K562 (cell line): ENCODE results near the gene SLX9. TPM values are rescaled to one million over a fixed set of nuclear protein-coding genes. Genes with fewer than 3 reads are reported as not detected.

Source experiments
- ATAC-seq: fragments of 200-7000 bp; cut with Tn5 transposase; 3 replicates; pipeline ENCODE4 v1.9.1; 2020; ENCODE audit warnings: moderate library complexity
- BruUV-seq: library from RNA; stranded (reverse); fragments of 400-500 nt; replicated peaks from 2 replicates; lab custom pipeline; 2021; lab: Mats Ljungman, UMichigan
- CTCF ChIA-PET: fragments of 300-600 bp; formaldehyde crosslinking; extraction: SDS; loops from one replicate; lab custom pipeline; 2021; ENCODE audit warnings: low intra/inter-chr PET ratio; lab: Yijun Ruan, JAX
- POLR2A ChIA-PET: fragments of 300-600, 350-650 bp; sonication (Branson Sonifier 250); formaldehyde crosslinking; extraction: SDS; loops from one replicate; lab custom pipeline; 2021; ENCODE audit warnings: antibody characterized with exemption, inconsistent platforms; lab: Yijun Ruan, JAX
- DNase-seq, 4 experiments: peaks; one replicate each; pipeline versions ENCODE4 v3.0.0 to v3.0.0-alpha.2; 2011 to 2018; ENCODE audit warnings: low spot score in 3 of 4, mixed read lengths in 3 of 4; ENCODE audit errors: extremely low read depth in 1 of 4
- FAIRE-seq: peaks from 2 replicates; lab custom pipeline; 2011; peaks lifted over from hg19 to GRCh38; lab: Jason Lieb, UNC
- H2AFZ ChIP-seq: 2 replicates; pipeline ENCODE4 v1.6.0; 2011; ENCODE audit warnings: low read depth, low read length, control low read depth, inconsistent platforms
- H3K27ac ChIP-seq: fragments of 200-600 bp; 3 replicates; pipeline ENCODE4 v1.8.0; 2011; ENCODE audit warnings: low read depth, mild to moderate bottlenecking, control low read depth, inconsistent platforms, low read length, moderate library complexity, mixed read lengths; ENCODE audit errors: extremely low read depth
- H3K27me3 ChIP-seq, 2 experiments: fragments of 300-600 bp in 1 of 2; 2 replicates in 1 of 2; 3 replicates in 1 of 2; pipeline versions ENCODE4 v1.6.0 to v1.8.0; 2011; ENCODE audit warnings: inconsistent platforms in 2 of 2, low read length in 2 of 2, mild to moderate bottlenecking in 1 of 2, mixed read lengths in 1 of 2, moderate library complexity in 1 of 2; ENCODE audit not compliant: control insufficient read depth in 2 of 2, insufficient read depth in 2 of 2
- H3K36me3 ChIP-seq: fragments of 300-600 bp; 3 replicates; pipeline ENCODE4 v1.8.0; 2011; ENCODE audit warnings: mild to moderate bottlenecking, low read length, inconsistent platforms; ENCODE audit not compliant: control insufficient read depth, insufficient read depth
- H3K4me1 ChIP-seq, 2 experiments: fragments of 200-600 bp in 1 of 2; replicated peaks in 1 of 2; 2 replicates in 1 of 2; 3 replicates in 1 of 2; pipeline versions ENCODE4 v1.5.1 to v1.8.0; 2011; ENCODE audit warnings: inconsistent platforms in 2 of 2, low read length in 2 of 2, mild to moderate bottlenecking in 1 of 2, mixed read lengths in 1 of 2, moderate library complexity in 1 of 2; ENCODE audit not compliant: control insufficient read depth in 2 of 2, insufficient read depth in 2 of 2
- H3K4me2 ChIP-seq: 2 replicates; pipeline ENCODE4 v1.6.1; 2011; ENCODE audit warnings: low read length, control low read depth, inconsistent platforms, mixed read lengths; ENCODE audit not compliant: insufficient read depth
- H3K4me3 ChIP-seq: fragments of 200-600 bp; sonication (generic), shearing (Covaris generic); 2 replicates; pipeline ENCODE4 v1.5.1; 2016; ENCODE audit warnings: control low read depth, inconsistent platforms
- H3K79me2 ChIP-seq: fragments of 200-600 bp; 3 replicates; pipeline ENCODE4 v1.8.0; 2011; ENCODE audit warnings: low read length, inconsistent platforms; ENCODE audit not compliant: control insufficient read depth, insufficient read depth
- H3K9ac ChIP-seq, 2 experiments: 2 replicates each; pipeline versions ENCODE4 v1.6.0 to v1.6.1; 2011; ENCODE audit warnings: low read depth in 2 of 2, low read length in 2 of 2, control low read depth in 1 of 2, inconsistent platforms in 1 of 2, mild to moderate bottlenecking in 1 of 2, mixed read lengths in 1 of 2; ENCODE audit not compliant: insufficient read depth in 1 of 2
- H3K9me1 ChIP-seq: one replicate; pipeline ENCODE4 v1.6.0; 2011; ENCODE audit warnings: inconsistent platforms, mild to moderate bottlenecking, low read length, moderate library complexity; ENCODE audit not compliant: control insufficient read depth, insufficient read depth
- H3K9me3 ChIP-seq: replicated peaks from 2 replicates; pipeline ENCODE4 v1.5.1; 2011; ENCODE audit warnings: low read depth, low read length, inconsistent platforms; ENCODE audit not compliant: control insufficient read depth, insufficient read depth
- H4K20me1 ChIP-seq: replicated peaks from 2 replicates; pipeline ENCODE4 v1.6.1; 2011; ENCODE audit warnings: low read length, inconsistent platforms, mixed read lengths; ENCODE audit not compliant: control insufficient read depth, insufficient read depth
- BMI1 ChIP-seq: fragments of 150-350 bp; IDR thresholded peaks from 2 replicates; pipeline ENCODE4 v1.6.1; 2014; ENCODE audit warnings: low read length
- COPS2 ChIP-seq: fragments of 450-650 bp; conservative IDR thresholded peaks from 2 replicates; pipeline ENCODE4 v1.6.1; 2016; ENCODE audit warnings: mild to moderate bottlenecking, moderate library complexity
- DPF2 ChIP-seq: fragments of 450-650 bp; IDR thresholded peaks from 2 replicates; pipeline ENCODE4 v1.6.1; 2016
- E2F4 ChIP-seq: sonication (generic); formaldehyde crosslinking; IDR thresholded peaks from 2 replicates; pipeline ENCODE4 v1.8.0; 2022; ENCODE audit warnings: mild to moderate bottlenecking, low read depth, missing genetic modification reagents
- HEY1 ChIP-seq: fragments of 250-450 bp; sonication (Bioruptor Pico); IDR thresholded peaks from 2 replicates; pipeline ENCODE4 v1.5.0; 2020; ENCODE audit warnings: mild to moderate bottlenecking, moderate library complexity, borderline replicate concordance
- IRF2 ChIP-seq: sonication (generic); formaldehyde crosslinking; IDR thresholded peaks from 2 replicates; pipeline ENCODE4 v1.8.1; 2022; ENCODE audit warnings: mild to moderate bottlenecking, missing genetic modification reagents
- KHSRP ChIP-seq: fragments of 450-650 bp; IDR thresholded peaks from 2 replicates; pipeline ENCODE4 v1.6.1; 2017
- KLF1 ChIP-seq: fragments of 450-650 bp; IDR thresholded peaks from 2 replicates; pipeline ENCODE4 v1.6.1; 2016; ENCODE audit warnings: missing genetic modification characterization, missing compliant biosample characterization
- MAZ ChIP-seq, 2 experiments: fragments of 450-650 bp in 1 of 2; sonication (generic) in 1 of 2; formaldehyde crosslinking; IDR thresholded peaks in 1 of 2; conservative IDR thresholded peaks in 1 of 2; 2 replicates each; pipeline versions ENCODE4 v1.4.0 to v1.5.0; 2020; ENCODE audit warnings: mild to moderate bottlenecking in 1 of 2, missing genetic modification reagents in 1 of 2
- NCOA4 ChIP-seq: fragments of 450-650 bp; IDR thresholded peaks from 2 replicates; pipeline ENCODE4 v1.6.1; 2018; ENCODE audit warnings: mild to moderate bottlenecking; ENCODE audit not compliant: partially characterized antibody
- NRF1 ChIP-seq, 2 experiments: fragments of 450-650 bp; IDR thresholded peaks in 1 of 2; conservative IDR thresholded peaks in 1 of 2; 2 replicates each; pipeline ENCODE4 v1.6.1; 2014; ENCODE audit warnings: mild to moderate bottlenecking in 2 of 2
- SIN3A ChIP-seq, 2 experiments: fragments of 150-350 bp in 1 of 2; IDR thresholded peaks; 2 replicates each; pipeline ENCODE4 v1.6.1; 2011 to 2016; ENCODE audit warnings: borderline replicate concordance in 2 of 2, low read depth in 2 of 2, low read length in 2 of 2, mild to moderate bottlenecking in 2 of 2, moderate library complexity in 2 of 2; ENCODE audit not compliant: control insufficient read depth in 1 of 2
- SP2 ChIP-seq: IDR thresholded peaks from 2 replicates; pipeline ENCODE4 v1.6.1; 2011; ENCODE audit warnings: mild to moderate bottlenecking, low read depth, low read length, moderate library complexity; ENCODE audit not compliant: poor library complexity, severe bottlenecking; ENCODE audit errors: extremely low read depth
- THRAP3 ChIP-seq: fragments of 450-650 bp; IDR thresholded peaks from 2 replicates; pipeline ENCODE4 v1.6.1; 2016; ENCODE audit warnings: mild to moderate bottlenecking, inconsistent platforms, borderline replicate concordance
- USF2 ChIP-seq: sonication (generic); formaldehyde crosslinking; IDR thresholded peaks from 2 replicates; pipeline ENCODE4 v1.5.0; 2020; ENCODE audit warnings: missing genetic modification reagents
- WGBS: fragments of 100-300 bp; shearing (Covaris generic); methylation state at CpG from one replicate; pipeline ENCODE4 v1.1.6; 2016; ENCODE audit warnings: low coverage, mixed read lengths; ENCODE audit not compliant: insufficient coverage; ENCODE audit errors: missing lambda C conversion rate; 5-methylcytosine and 5-hydroxymethylcytosine counted together
- in situ Hi-C: fragments of 300-500 bp; cut with MboI; formaldehyde crosslinking; loops from 4 replicates; pipeline ENCODE4 v1.15.0; 2018; ENCODE audit warnings: inconsistent platforms, mixed read lengths
- intact Hi-C: fragments of 100-400 bp; cut with micrococcal nuclease; formaldehyde crosslinking; loops from 2 replicates; pipeline ENCODE4 v1.14.2; 2022
- polyA plus RNA-seq, 8 experiments: library from polyadenylated mRNA; depleted of rRNA in 4 of 8; stranded (reverse) in 5 of 8; unstranded in 3 of 8; fragments of >200 nt; fragmentation: Nextera tagmentation in 2 of 8; fragmentation: Illumina TruSeq in 1 of 8; extraction: Ambion mirVana in 2 of 8; extraction: Trizol in 1 of 8; gene quantifications; 2 replicates each; pipeline versions ENCODE4 v1.2.1 to v1.2.3, GENCODE V29; 2011 to 2014; ENCODE audit warnings: inconsistent platforms in 1 of 8, missing spikeins in 1 of 8
- total RNA-seq, 7 experiments: library from RNA; depleted of rRNA in 6 of 7; stranded (reverse); fragments of >200 nt in 6 of 7; fragmentation: Illumina TruSeq in 2 of 7; extraction: Trizol in 2 of 7; gene quantifications; 2 replicates each; pipeline versions ENCODE4 v1.2.1 to v1.2.3, GENCODE V29; 2011 to 2021; ENCODE audit warnings: low replicate concordance in 1 of 7

Gene SLX9
- total and polyA plus RNA-seq, 9 of the 15 experiments (the other 6 are each of a cell fraction or from before 2014, with no cell fraction given): 1.2 to 75.5 (median 16.5) TPM

GRCh38 chr21:44941567-44941966, 1.7 kb downstream of the SLX9 start:
- DNase-seq: no peak
- H3K79me2 ChIP-seq: peaks cover 76% of the 10 kb centered on the region
- BruUV-seq: no TSS peak
- peaks cover 53% of the 10 kb centered on the region; the same call in 2 of the 3 replicates for H3K36me3 ChIP-seq
- H3K4me1 ChIP-seq: peaks cover 16 to 31% of the 10 kb centered on the region in 2 experiments; a peak in 4 of 5 replicates
- TF ChIP-seq NCOA4 (no peak), IRF2 (CRISPR knock-in tag) (peak; percentile 8; the same call in 1 of the 2 replicates)
- ChIA-PET POLR2A (no interaction called here), CTCF (no interaction called here)
- no peaks in the 10 kb centered on the region for H3K27me3 ChIP-seq
- H3K9me1 ChIP-seq: peaks cover 3% of the 10 kb centered on the region
- H3K4me3 ChIP-seq: peak overlapping the region; percentile 84; the same call in 1 of the 2 replicates
- 88% methylated on average over 8 of the region's 8 CpGs for WGBS
- intact Hi-C loops: no loop called here
- H2AFZ ChIP-seq: no peak overlapping the region
- ATAC-seq: no peak
- no peaks in the 10 kb centered on the region for H3K9me3 ChIP-seq
- FAIRE-seq: no peak
- H3K9ac ChIP-seq: peak overlapping the region; percentile 83 to 88
- H4K20me1 ChIP-seq: peaks cover 30% of the 10 kb centered on the region
- H3K4me2 ChIP-seq: peak overlapping the region; percentile 84; the same call in 1 of the 2 replicates
- in situ Hi-C loops: no loop called here
- H3K27ac ChIP-seq: no peak overlapping the region

GRCh38 chr21:44942566-44942965, 2.7 kb downstream of the SLX9 start:
- ChIA-PET CTCF (no interaction called here), POLR2A (no interaction called here)
- Histone ChIP-seq H3K36me3 (peaks cover 63% of the 10 kb centered on the region; the same call in 2 of the 3 replicates), H3K27me3 (no peaks in the 10 kb centered on the region), H4K20me1 (peaks cover 40% of the 10 kb centered on the region), H3K4me3 (no peak overlapping the region), H3K9me1 (peaks cover 8% of the 10 kb centered on the region), H3K9ac (no peak overlapping the region; a peak in 1 of 4 replicates), H3K79me2 (peaks cover 86% of the 10 kb centered on the region), H3K4me1 (peaks cover 16 to 38% of the 10 kb centered on the region in 2 experiments; a peak in 4 of 5 replicates), H3K9me3 (no peaks in the 10 kb centered on the region), H2AFZ (no peak overlapping the region), H3K27ac (no peak overlapping the region), H3K4me2 (no peak overlapping the region)
- no peak for ATAC-seq
- no TSS peak for BruUV-seq
- no peak for DNase-seq
- in situ Hi-C loops (no loop called here), intact Hi-C loops (no loop called here)
- 93% methylated on average over 2 of the region's 2 CpGs for WGBS
- no peak for FAIRE-seq
- TF ChIP-seq COPS2: no peak
- no peak for TF ChIP-seq MAZ (CRISPR knock-in tag; conservative IDR thresholded peaks at IDR 0.05 in 1 of 2, IDR thresholded peaks at IDR 0.05 in 1 of 2)
- no peak for TF ChIP-seq THRAP3
- TF ChIP-seq SIN3A (IDR thresholded peaks at IDR 0.05; ENCODE audit: borderline replicate concordance in 2 of 2, control insufficient read depth in 1 of 2, low read depth in 2 of 2, low read length in 2 of 2): no peak
- no peak for TF ChIP-seq KHSRP
- no peak for TF ChIP-seq BMI1
- no peak for TF ChIP-seq HEY1 (CRISPR knock-in tag)
- no peak for TF ChIP-seq KLF1 (tag)
- TF ChIP-seq DPF2: no peak
- TF ChIP-seq NRF1 (conservative IDR thresholded peaks at IDR 0.05 in 1 of 2, IDR thresholded peaks at IDR 0.05 in 1 of 2): no peak
- TF ChIP-seq SP2: no peak
- no peak for TF ChIP-seq USF2
- TF ChIP-seq E2F4: no peak
